Astrocyte of the spinal cord (primary cell): ENCODE results near the gene LDLRAD4.

Source experiments
- DNase-seq: peaks from one replicate; pipeline ENCODE4 v3.0.0; 2011; ENCODE audit warnings: low read depth, low spot score
- H3K4me3 ChIP-seq: 2 replicates; pipeline ENCODE4 v1.5.1; 2011; ENCODE audit warnings: low read depth, mild to moderate bottlenecking, low read length, moderate library complexity
- CTCF ChIP-seq: IDR thresholded peaks from 2 replicates; pipeline ENCODE4 v1.5.1; 2012; ENCODE audit warnings: low read depth, mild to moderate bottlenecking, low read length, inconsistent platforms
- in situ Hi-C: cut with HindIII; loops from 2 replicates; pipeline ENCODE4 v1.10.0; 2017; ENCODE audit warnings: low sequenced_read_pairs

The LDLRAD4 gene

GRCh38 chr18:13368080-13368813 lies 149.7 kb downstream of the LDLRAD4 start:
- TF ChIP-seq CTCF = no peak
- DNase-seq = no peak
- no peak overlapping the region for H3K4me3 ChIP-seq
- in situ Hi-C loops = no loop called here

GRCh38 chr18:13369353-13369752 lies 150.8 kb downstream of the LDLRAD4 start:
- TF ChIP-seq CTCF = no peak
- in situ Hi-C loops = no loop called here
- no peak for DNase-seq
- no peak overlapping the region for H3K4me3 ChIP-seq

GRCh38 chr18:13369756-13370510 lies 151.4 kb downstream of the LDLRAD4 start:
- H3K4me3 ChIP-seq = no peak overlapping the region
- TF ChIP-seq CTCF = no peak
- in situ Hi-C loops = no loop called here
- DNase-seq = peak; percentile 49

- no peak overlapping the region for H3K4me3 ChIP-seq
- no peak for DNase-seq
- in situ Hi-C loops = no loop called here
- no peak for TF ChIP-seq CTCF
Measured at GRCh38 chr18:13370995-13371625, 152.6 kb downstream of the LDLRAD4 start.

GRCh38 chr18:13371689-13372418 lies 153.3 kb downstream of the LDLRAD4 start:
- H3K4me3 ChIP-seq = no peak overlapping the region
- no peak for DNase-seq
- in situ Hi-C loops = no loop called here
- no peak for TF ChIP-seq CTCF

GRCh38 chr18:13372531-13372951 lies 154.0 kb downstream of the LDLRAD4 start:
- in situ Hi-C loops = no loop called here
- DNase-seq = no peak
- no peak for TF ChIP-seq CTCF
- no peak overlapping the region for H3K4me3 ChIP-seq
